ENCODE results near the gene SLC23A2. TPM values are rescaled to one million over a fixed set of nuclear protein-coding genes. Genes with fewer than 3 reads are reported as not detected.

The SLC23A2 gene
- total RNA-seq, 4 donors from 2014 or later = 2.6 to 3.6 (median 3.1) TPM

DNA sequence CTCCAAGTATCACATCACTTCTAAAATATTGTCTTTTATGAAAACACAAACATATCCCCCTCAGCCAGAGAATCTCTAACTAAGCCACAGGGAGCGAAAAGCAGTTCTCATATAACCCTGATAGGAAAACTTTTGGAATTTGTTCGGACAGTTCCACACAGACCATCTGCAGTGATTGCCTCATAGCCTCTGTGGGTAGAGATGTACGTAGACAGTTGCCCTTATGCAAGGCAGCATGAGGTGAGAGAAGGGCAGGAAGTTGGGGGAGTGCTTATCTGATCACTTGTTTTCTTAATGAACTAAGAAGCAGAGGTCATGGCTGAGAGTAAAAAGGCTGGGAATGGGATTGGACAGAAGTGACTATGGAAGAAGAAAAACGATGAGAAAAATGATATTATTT is 39.6 kb downstream of the SLC23A2 start:
- no peak overlapping the region for H3K4me3 ChIP-seq
- intact Hi-C loops (cut with DNase I; ENCODE audit: low total_unique reads) = no loop called here
- TF ChIP-seq, protein P1, sequence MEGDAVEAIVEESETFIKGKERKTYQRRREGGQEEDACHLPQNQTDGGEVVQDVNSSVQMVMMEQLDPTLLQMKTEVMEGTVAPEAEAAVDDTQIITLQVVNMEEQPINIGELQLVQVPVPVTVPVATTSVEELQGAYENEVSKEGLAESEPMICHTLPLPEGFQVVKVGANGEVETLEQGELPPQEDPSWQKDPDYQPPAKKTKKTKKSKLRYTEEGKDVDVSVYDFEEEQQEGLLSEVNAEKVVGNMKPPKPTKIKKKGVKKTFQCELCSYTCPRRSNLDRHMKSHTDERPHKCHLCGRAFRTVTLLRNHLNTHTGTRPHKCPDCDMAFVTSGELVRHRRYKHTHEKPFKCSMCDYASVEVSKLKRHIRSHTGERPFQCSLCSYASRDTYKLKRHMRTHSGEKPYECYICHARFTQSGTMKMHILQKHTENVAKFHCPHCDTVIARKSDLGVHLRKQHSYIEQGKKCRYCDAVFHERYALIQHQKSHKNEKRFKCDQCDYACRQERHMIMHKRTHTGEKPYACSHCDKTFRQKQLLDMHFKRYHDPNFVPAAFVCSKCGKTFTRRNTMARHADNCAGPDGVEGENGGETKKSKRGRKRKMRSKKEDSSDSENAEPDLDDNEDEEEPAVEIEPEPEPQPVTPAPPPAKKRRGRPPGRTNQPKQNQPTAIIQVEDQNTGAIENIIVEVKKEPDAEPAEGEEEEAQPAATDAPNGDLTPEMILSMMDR (IDR thresholded peaks at IDR 0.05 in 4 of 5, conservative IDR thresholded peaks at IDR 0.05 in 1 of 5) = no peak
- no peak for TF ChIP-seq POLR2A (IDR thresholded peaks at IDR 0.05)
- DNase-seq (no peak), ATAC-seq (no peak)
- no peak overlapping the region for H3K27ac ChIP-seq
- no peaks in the 10 kb centered on the region for H3K9me3 ChIP-seq
- in situ Hi-C loops (cut with MboI; ENCODE audit: low sequenced_read_pairs in 4 of 4) = no loop called here
- no peaks in the 10 kb centered on the region for H3K36me3 ChIP-seq
- H3K4me1 ChIP-seq = peaks cover 0 to 3% of the 10 kb centered on the region in 2 donors
- no peaks in the 10 kb centered on the region for H3K27me3 ChIP-seq

DNA sequence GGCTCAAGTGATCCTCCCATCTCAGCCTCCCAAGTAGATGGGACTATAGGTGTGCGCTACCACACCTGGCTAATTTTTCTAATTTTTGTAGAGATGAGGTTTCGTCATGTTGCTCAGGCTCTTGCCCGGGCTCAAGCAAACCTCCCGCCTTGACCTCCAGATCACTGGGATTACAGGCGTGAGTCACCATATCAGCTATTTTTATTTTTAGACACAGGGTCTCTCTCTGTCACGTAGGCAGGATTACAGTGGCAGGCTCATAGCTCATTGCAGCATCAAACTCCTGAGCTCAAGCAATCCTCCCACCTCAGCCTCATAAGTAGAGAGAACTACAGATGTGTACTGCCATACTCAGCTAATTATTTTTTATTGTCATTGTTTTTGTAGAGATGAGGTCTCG is 41.7 kb downstream of the SLC23A2 start:
- DNase-seq (no peak), ATAC-seq (no peak)
- intact Hi-C loops (cut with DNase I; ENCODE audit: low total_unique reads) = no loop called here
- Histone ChIP-seq H3K9me3 (no peaks in the 10 kb centered on the region), H3K4me1 (peaks cover 0 to 3% of the 10 kb centered on the region in 2 donors), H3K4me3 (no peak overlapping the region), H3K27me3 (no peaks in the 10 kb centered on the region), H3K27ac (no peak overlapping the region), H3K36me3 (no peaks in the 10 kb centered on the region)
- TF ChIP-seq, protein P1 (IDR thresholded peaks at IDR 0.05 in 4 of 5, conservative IDR thresholded peaks at IDR 0.05 in 1 of 5) = no peak
- TF ChIP-seq POLR2A (IDR thresholded peaks at IDR 0.05) = no peak
- in situ Hi-C loops (cut with MboI; ENCODE audit: low sequenced_read_pairs in 4 of 4) = loop anchor here in 2 of 4 donors (5.0 kb wide), 2 partner anchors 187 to 202 kb away; no protein-coding TSS in a partner anchor

DNA sequence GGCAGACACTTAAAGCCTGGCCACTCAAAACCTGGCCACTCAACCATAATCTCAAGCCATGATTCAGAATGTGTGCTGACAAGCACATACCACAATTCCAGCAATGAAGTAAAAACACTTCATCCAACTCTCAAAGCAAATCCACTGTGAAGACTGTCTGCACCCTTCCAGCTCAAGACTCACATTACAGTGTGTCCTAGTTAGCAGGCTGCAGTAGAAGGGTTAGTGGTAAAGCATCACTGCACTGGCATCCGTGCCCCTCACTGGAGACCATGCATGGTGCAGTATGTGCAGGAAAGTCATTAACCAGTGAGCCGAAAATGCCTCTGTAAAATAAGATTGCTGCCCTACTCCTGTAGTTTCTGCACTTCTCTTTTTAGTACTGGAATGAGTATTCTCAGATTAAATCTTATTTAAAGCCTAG is 43.4 kb downstream of the SLC23A2 start:
- in situ Hi-C loops (cut with MboI; ENCODE audit: low sequenced_read_pairs in 4 of 4) = loop anchor here in 2 of 4 donors (5.0 kb wide), 2 partner anchors 186 to 201 kb away; no protein-coding TSS in a partner anchor
- no peak for ATAC-seq

DNA sequence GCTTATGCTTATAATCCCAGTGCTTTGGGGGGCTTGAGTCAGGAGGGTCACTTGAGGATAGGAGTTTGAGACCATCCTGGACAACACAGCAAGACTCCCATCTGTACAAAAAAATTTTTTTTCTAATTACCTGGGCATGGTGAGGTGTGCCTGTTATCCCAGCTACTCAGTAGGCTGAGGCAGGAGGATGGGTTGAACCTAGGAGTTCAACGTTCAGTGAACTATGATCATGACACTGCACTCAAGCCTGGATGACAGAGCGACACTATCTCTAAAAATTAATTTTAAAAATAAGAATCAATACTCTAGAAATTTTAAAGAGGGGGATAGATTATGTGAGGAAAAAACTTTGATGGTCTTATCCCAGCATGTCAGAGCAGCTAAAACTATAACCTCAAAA is 44.1 kb downstream of the SLC23A2 start:
- in situ Hi-C loops (cut with MboI; ENCODE audit: low sequenced_read_pairs in 4 of 4) (loop anchor here in 2 of 4 donors (5.0 kb wide), 2 partner anchors 185 to 200 kb away; no protein-coding TSS in a partner anchor), intact Hi-C loops (cut with DNase I; ENCODE audit: low total_unique reads) (no loop called here)
- ATAC-seq (no peak), DNase-seq (no peak)
- TF ChIP-seq POLR2A (IDR thresholded peaks at IDR 0.05) = no peak
- TF ChIP-seq, protein P1 (IDR thresholded peaks at IDR 0.05 in 4 of 5, conservative IDR thresholded peaks at IDR 0.05 in 1 of 5) = no peak
- Histone ChIP-seq H3K9me3 (no peaks in the 10 kb centered on the region), H3K4me1 (peaks cover 0 to 3% of the 10 kb centered on the region in 2 donors), H3K27me3 (no peaks in the 10 kb centered on the region), H3K4me3 (no peak overlapping the region), H3K27ac (no peak overlapping the region), H3K36me3 (no peaks in the 10 kb centered on the region)

More for the DNA sequence above, 43.4 kb downstream of the SLC23A2 start:
- no peaks in the 10 kb centered on the region for H3K36me3 ChIP-seq
- no peak for DNase-seq
- no peak overlapping the region for H3K4me3 ChIP-seq
- TF ChIP-seq, protein P1 (IDR thresholded peaks at IDR 0.05 in 4 of 5, conservative IDR thresholded peaks at IDR 0.05 in 1 of 5) = no peak
- TF ChIP-seq POLR2A (IDR thresholded peaks at IDR 0.05) = no peak
- intact Hi-C loops (cut with DNase I; ENCODE audit: low total_unique reads) = no loop called here
- H3K27me3 ChIP-seq = no peaks in the 10 kb centered on the region
- no peaks in the 10 kb centered on the region for H3K9me3 ChIP-seq
- no peak overlapping the region for H3K27ac ChIP-seq
- peaks cover 0 to 3% of the 10 kb centered on the region in 2 donors for H3K4me1 ChIP-seq
